PC-3 (cell line): ENCODE measurements around the gene JAKMIP2.

ENCODE experiments used
- CTCF ChIP-seq: fragments of 300-600 bp; sonication (generic); conservative IDR thresholded peaks from 2 replicates; pipeline ENCODE4 v1.5.1; 2017; ENCODE audit warnings: antibody characterized with exemption, low read depth, mild to moderate bottlenecking, low read length
- EZH2 ChIP-seq: fragments of 300-600 bp; sonication (generic); IDR thresholded peaks from one replicate; pipeline ENCODE4 v1.6.1; 2017; ENCODE audit warnings: antibody characterized with exemption, mild to moderate bottlenecking, low read length; ENCODE audit not compliant: unreplicated experiment
- EZH2phosphoT487 ChIP-seq: fragments of 300-600 bp; sonication (generic); IDR thresholded peaks from 2 replicates; pipeline ENCODE4 v1.6.1; 2018; ENCODE audit warnings: mild to moderate bottlenecking, antibody characterized with exemption, low read length, borderline replicate concordance

DNA sequence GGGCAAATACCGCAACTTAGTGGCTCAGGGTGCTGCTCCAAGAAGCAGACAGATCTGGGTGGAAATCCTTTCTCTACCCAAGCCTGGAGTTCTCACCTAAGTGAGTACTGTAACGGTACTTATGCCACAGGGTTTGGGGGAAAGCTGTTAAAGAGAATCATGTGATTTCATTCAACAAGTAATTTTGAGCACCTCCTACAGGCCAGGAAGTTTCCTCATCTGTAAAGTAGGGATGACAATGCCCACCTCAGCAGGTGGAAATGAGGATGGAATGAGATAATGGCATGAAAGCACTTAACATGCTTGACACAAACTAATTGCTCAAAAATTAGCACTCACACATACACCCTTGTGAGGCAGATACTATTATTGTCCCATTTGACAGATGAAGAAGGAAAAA, 114.1 kb downstream of the JAKMIP2 start:
- 0 out of 2 replicates have a peak, but pooled peaks have one; percentile 15 for TF ChIP-seq CTCF
- no peak for TF ChIP-seq EZH2
- TF ChIP-seq EZH2phosphoT487, result no peak
